Vagina (tissue), 2 donors: ENCODE results near the gene SMG6.

Experiments
- POLR2A ChIP-seq, 2 donors: fragments of 450-650 bp; IDR thresholded peaks; one replicate each; pipeline ENCODE4 v1.6.1; 2017; ENCODE audit warnings: antibody characterized with exemption in 2 of 2, mild to moderate bottlenecking in 2 of 2, moderate library complexity in 2 of 2
- TF ChIP-seq, protein P1 (sequence below), 3 experiments: fragments of 450-650 bp in 2 of 3; fragments of 200-600 bp in 1 of 3; sonication (generic) in 1 of 3; IDR thresholded peaks; one replicate each; pipeline ENCODE4 v1.5.1; 2017 to 2019; ENCODE audit warnings: antibody characterized with exemption in 3 of 3, mild to moderate bottlenecking in 2 of 3, moderate library complexity in 2 of 3

DNA sequence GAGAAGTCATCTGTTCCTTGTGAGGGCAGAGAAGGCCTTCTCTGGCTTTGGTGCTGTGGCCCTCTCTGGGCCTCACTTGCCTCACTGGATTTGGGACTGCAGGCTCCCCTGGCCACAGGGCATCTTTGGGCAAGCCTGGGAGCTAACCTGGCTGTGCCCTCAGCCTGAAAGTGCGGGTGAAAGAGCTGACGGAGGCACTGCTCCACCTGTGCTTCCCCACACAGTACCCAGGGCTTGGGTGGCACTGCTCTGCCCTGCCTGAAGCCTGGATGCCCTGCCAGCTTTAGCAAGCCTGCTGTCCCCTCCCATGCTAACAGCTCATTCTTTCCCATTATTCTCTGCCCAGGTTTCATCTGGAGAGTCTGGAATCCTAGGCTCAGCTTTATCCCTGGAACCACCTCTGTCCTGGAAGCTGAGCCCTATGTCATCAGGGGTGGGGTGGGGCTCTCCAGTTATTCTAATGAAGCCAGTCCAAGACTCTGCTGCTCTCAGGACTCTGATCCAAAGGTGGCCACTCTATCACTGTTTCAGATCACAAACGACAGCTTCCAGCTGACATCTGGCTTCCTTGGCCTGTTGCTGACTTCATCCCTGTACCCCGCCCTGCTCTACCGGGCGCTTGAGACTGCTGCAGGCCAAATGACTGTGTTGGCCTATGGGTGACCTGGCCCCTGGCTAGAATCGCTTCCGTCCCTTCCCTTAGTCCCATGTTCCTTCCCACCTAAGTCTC lies 219.4 kb downstream of the SMG6 start:
- TF ChIP-seq, protein P1, sequence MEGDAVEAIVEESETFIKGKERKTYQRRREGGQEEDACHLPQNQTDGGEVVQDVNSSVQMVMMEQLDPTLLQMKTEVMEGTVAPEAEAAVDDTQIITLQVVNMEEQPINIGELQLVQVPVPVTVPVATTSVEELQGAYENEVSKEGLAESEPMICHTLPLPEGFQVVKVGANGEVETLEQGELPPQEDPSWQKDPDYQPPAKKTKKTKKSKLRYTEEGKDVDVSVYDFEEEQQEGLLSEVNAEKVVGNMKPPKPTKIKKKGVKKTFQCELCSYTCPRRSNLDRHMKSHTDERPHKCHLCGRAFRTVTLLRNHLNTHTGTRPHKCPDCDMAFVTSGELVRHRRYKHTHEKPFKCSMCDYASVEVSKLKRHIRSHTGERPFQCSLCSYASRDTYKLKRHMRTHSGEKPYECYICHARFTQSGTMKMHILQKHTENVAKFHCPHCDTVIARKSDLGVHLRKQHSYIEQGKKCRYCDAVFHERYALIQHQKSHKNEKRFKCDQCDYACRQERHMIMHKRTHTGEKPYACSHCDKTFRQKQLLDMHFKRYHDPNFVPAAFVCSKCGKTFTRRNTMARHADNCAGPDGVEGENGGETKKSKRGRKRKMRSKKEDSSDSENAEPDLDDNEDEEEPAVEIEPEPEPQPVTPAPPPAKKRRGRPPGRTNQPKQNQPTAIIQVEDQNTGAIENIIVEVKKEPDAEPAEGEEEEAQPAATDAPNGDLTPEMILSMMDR (IDR thresholded peaks at IDR 0.05): no peak
- TF ChIP-seq POLR2A (IDR thresholded peaks at IDR 0.05): no peak
